Measurements from ENCODE around the gene AUTS2.

Gene AUTS2

DNA sequence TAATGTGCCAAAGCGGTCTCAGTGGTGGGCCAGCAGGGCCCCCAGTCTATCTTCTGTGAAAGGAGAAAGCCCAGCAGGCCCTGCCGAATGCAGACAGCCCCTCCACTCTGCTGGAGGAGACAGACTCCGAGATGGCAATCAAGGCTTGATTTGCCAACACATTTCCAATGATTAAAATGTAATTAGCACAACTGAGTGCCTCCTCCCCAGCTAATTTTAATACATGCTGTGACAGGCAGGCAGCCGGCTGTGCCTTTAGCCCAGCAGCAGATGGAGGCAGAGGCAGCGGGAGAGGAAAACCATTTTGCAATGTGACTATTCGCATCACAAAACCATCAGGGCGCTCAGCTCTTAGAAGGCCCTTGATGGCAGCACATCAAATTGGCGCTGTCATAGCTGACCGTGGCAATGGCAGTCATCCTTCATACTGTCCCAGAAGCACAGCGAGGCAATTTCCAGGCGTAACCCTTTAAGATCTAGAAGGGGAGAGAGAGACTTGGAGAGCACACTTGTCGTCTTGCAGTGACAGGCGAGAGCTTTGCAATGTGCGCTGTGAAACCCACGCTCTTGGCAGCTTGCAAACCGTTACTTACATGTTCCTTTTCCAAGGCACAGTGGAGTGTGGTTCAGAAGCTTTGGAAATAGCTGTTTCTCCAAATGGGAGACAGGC lies 818.8 kb downstream of the AUTS2 start:
- DNase-seq (ENCODE audit: low read depth in 2 of 2) = no peak

DNA sequence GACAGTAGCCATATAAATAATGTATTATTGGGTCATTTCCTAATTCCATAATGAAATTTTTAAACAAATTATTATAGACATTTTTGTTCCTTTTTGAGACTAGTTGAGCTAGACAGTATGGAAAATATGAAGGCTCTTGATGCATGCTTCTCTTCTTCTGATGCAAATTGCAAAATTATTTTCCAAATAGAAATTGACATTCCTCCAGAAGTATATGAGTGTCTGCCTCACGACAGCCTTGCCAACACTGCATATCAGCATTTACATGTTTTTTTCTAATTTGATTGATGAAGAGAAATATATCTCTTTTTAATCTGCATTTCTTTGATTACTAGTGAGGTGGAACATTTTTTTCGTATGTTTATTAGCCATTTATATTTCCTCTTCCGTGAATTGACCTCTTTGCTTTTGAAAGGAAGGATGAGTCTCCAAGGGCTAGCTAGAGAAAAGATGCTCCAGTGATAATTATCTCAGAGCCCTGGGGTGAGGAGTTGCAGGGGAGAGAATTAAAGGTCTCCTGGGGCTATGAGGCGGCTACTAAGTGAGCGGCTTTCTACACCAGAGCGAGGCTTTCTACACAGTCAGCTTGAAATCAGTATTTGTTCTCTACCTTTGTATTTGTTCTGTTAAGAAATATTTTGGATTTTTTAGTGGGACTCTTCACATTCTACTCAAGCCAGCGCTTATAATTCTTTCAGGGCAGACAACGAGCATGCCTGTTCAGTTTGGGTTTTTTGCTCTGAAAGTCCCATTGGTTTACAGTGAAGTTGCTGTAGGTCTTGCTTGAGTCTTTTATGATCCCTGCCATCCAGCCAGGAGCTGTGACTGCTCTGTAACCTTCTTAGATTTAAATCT lies 821.5 kb downstream of the AUTS2 start:
- DNase-seq (ENCODE audit: low read depth in 2 of 2) = no peak

DNA sequence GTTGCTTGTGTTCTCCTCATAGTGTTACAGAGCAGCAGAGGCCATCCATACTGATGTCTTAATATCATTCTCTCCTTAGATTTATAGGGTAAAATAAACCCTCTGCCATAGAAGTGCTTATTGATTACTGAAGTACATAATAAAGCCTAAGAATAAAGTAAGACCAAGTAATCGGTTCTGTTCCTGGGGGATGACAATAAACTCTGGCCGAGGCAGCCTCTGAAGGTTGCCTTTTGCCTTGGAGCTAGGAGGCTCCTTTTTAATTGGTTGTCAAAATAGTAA lies 822.0 kb downstream of the AUTS2 start:
- DNase-seq (ENCODE audit: low read depth in 2 of 2) = no peak

DNA sequence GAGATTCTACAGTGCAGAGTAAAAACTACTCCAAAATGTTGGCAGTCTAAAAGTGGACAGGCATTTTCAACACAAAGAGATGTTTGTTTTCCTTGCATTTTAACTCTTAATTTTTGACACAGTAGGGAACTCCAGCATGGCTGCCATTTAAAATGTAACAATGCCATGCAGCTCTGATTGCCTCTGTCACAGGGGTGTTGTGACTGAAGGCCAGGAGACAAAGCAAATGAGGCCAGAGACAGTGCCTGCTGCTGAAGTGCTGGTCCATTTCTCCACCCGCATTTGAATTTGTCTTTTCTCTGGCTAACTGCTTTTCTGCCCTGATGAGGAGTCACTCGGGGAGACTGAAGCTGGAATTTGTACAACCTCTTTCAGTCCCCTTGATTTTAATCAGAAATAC lies 823.0 kb downstream of the AUTS2 start:
- DNase-seq (ENCODE audit: low read depth in 2 of 2) = no peak

DNA sequence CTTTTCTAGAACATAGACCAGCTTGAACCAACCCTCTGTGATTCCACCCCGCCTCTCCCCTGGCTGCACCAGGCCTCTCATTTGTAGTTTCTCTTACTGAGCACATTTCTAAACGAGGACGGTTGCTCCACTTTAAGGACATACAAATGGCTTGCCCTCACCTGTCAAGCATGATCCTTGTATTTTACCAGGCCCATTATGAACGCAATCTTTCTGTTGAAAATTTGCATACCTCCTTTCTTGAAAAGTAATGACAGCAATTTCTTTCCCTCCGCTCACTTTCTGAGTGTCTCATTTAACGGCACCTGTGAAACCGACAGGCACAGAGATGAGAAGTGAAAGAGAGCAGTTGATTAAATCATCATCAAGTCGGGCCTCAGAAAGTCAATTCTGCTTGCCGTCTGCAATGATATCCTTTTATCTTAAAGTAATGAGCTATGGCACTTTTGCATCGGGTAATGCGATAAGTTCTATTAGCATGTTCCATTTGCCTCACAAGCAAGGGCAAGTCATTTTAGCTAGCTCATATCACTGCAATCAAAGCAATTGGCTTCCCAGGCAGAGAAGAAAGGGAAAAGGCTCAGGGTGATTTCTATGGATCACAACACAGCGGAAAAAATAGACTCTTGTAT lies 828.1 kb downstream of the AUTS2 start:
- DNase-seq (ENCODE audit: low read depth in 2 of 2) = no peak

DNA sequence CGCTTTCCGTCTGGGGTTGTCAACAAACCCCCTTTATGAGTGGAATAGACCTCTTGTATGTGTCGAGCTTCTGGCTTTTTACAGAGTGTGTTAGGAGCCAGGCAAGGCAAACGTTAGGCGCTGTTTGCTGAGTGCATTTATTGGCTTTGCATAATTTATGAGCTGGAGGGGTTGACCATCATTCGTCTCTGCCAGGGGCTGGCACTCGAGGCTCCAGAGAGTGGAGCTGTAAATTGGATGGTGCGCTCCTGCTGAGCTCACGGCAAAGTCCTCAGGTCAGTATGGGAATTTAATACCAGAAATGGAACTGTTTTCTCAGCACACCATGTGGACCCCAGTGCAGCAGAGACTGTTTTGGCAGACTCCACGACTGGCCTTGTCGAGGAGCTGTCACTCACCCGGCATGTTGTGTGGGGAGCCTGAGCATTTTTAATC lies 834.3 kb downstream of the AUTS2 start:
- DNase-seq (ENCODE audit: low read depth in 2 of 2) = no peak

DNA sequence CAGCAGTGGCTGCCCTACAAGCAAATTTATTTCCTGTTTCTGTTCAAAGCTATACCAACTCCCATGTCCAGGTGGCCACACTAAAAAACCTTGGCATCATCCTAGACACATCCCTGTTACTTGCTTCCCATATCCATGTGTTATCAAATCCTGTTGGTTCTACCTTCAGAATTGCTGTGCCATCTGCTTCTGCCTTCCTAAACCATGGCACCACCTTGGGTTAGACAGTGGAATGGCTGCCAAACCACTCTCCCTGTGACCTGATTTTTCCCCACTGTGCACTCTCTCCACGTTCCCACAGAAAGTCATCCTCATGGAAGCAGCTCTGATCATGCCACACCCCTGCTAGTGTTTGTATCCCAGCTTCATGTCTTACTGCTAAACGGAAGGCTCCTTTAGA lies 836.1 kb downstream of the AUTS2 start:
- no peak for DNase-seq (ENCODE audit: low read depth in 2 of 2)

DNA sequence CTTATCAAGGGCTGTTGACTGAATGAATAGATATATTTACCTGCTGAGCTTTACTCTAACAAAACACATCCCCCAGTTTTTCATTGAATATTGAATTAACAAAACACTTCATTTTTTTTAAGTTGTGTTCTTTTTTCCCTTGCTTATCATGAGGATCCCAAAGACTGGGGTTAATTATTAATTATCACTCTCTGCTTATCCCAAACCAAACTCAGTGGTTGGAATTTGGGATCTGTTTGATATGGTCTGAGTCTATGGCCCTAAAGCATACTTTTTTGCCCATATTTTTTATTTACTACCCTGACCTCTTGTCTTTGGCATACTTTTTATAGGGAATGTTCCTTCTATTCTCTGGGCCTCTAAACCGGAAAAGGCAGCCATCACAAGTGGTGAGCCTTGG lies 836.5 kb downstream of the AUTS2 start:
- DNase-seq (ENCODE audit: low read depth in 2 of 2) = no peak

DNA sequence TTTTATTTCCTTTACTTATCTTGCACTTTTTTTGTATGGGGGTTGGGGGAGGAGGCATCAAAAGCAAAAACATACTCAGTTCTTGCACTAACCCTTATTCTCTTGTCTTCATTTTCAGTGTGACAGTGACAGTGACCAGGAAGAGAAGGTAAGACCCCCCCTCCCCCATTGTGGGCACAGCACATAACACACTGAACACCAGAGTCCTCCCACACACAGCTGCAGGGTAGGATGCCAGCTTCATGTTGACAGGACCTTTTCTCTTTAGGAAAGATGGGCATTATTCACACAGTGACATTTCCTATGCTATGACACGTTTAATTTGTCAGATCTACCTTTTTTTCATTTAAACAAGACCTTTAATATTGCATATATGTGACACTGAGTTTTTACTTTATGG lies 837.4 kb downstream of the AUTS2 start:
- no peak for DNase-seq (ENCODE audit: low read depth in 2 of 2)

DNA sequence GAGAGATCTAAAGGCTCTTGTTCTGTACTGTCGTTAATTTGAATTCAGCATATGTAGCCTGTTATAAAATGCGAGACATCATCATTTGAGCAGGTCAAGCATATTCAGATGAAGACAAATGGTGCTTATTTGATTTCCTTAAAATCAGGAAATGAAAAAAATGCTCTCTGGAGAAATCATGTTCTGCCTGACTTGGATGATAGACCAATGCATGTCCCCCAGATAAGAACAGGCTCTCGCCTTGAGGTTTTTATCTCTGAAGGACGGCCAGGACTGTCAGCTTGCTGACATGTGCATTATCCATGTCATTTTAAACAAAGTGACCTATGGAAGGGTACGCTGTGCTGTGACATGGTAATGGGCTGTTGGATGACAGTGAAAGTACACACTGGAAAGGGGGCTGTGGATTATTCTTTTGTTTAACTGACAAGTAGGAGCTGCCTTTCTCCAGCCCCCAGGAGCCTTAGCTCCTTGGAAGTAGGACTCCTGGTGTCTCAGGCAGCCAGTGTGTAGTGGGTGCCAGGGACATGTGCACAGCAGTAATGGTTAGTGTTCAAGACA lies 838.6 kb downstream of the AUTS2 start:
- no peak for DNase-seq (ENCODE audit: low read depth in 2 of 2)

DNA sequence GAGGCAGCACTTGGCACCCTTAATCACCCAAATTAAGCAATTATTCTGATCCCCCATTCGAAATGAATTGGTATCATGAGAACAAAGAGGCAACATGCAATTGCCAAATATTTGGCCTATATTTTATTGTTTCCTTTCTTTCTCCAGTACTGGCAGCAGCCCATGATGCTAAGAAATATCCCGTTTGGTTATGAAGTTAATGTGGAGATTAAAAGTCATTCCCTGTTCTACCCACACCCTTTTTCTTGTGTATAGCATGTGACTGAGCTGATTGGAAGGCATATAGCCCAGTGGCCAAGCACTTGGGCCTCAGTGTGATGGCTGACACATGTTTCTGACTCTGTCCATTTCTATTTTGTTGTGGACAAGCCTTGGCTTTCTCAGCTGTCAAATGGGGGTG lies 841.4 kb downstream of the AUTS2 start:
- no peak for DNase-seq (ENCODE audit: low read depth in 2 of 2)

DNA sequence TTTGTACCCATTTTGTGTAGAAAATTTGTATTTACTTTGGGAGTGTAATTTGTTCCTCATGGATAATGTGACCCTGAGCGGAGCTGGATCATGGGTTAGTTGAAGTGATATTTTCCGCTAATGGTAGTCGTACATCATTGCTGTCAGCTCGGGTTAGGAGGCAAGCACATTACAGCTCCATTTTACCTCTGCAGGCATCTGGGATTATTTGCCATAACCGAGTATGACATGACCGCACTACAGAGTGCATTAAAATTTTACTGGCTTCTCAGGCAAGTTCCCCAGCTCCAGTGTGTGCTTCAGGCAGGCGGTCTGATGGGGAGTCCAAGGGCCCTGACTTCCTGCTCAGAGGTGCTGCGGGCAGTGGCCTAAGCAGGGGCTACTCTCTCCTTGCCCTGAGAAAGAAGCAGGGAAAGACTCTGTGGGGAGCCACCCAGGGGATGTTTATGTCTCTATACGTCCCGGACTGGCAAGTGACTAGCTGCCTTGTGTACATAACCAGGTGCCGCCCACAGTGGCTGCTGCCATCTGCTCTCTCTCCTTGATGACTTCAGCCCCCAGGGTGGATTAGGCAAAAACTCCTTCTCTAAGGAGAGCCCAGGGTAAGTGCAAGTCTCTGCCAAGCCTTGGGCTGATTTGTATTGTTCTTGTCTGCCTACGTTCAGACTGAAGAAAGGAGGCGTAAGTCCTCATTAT lies 848.3 kb downstream of the AUTS2 start:
- DNase-seq (ENCODE audit: low read depth in 2 of 2) = no peak

DNA sequence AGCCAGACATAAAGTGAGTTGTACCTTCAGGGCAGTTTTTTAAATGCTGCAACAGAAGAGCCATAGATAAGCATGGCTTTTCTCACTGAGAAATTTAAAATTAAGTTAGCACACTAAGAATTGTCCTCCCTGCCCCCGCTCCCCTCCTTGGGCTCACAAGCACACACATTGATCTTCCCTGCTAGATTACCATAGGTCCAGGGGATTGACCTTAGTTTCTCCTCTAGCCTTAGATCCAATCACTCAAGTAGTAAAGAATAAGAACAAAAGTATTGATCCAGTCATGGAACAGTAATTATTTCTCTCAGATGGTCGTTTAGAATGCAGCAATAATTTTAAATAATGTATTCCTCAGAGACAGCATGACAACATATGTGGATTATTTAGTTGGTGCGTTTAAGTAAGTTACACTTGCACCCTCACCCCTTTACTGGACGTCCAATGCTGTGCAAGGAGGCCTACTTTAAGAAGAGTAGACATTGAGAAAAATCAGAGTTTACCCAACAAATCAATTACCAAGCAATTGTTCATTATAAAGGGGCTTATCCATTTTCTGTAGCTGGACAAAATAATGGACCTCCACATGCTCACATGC lies 850.1 kb downstream of the AUTS2 start:
- DNase-seq (ENCODE audit: low read depth in 2 of 2) = no peak

DNA sequence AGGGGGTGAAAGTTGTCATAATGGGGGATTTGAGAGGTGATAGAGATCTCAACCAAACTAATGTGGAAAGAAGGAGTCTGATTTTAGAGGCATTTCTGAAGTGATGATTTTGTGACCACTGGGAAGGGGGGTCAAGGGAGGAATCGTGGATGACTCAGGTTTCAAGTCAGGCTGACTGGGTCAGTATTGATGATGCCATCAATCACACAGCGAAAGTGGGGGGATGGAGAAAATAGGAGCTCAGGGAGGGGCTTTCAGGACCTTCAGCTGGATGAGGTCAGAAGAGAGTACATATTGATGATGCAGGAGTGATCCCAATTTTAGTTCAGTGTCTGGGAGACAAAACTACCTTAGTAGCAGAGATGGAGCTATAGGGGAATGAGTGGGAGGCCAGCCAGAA lies 852.5 kb downstream of the AUTS2 start:
- no peak for DNase-seq (ENCODE audit: low read depth in 2 of 2)

DNA sequence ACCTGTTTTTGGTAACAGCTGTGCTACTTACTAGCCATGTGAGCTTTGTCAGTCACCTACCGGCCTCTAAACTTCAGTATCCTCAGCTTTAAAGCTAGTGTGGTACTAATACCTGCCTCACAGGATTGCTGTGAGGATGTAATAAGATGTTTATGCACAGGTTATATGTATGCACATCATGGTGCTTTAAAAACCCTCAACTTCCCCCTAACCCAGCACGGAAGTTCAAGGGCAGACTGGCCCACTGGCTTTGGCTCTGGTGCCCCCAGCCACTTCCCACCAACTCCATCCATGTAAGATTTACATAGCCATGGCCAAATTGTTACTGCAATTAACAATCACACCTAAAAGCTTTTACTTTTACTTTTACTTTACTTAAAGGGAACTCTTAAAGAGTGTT lies 857.6 kb downstream of the AUTS2 start:
- DNase-seq (ENCODE audit: low read depth in 2 of 2) = no peak

DNA sequence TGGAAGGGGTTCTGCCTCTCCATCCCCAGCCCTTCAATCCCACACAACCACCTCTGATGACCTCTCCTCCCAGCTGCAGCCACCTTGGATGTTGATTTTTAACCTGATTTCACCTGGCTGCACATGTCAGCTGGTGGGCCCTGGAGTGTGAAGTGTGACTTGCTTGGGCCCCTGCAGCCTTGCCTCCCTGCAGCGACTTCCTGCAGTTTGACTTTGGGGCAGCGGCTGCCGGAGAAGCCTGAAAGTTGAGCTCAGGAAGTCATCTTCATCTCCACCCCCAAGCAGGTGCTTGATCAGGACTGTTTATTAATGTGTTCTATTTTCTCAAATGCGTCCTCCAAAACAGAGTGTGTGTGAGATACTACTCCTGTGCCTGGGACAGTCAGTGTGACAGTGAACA lies 858.4 kb downstream of the AUTS2 start:
- DNase-seq (ENCODE audit: low read depth in 2 of 2) = no peak

DNA sequence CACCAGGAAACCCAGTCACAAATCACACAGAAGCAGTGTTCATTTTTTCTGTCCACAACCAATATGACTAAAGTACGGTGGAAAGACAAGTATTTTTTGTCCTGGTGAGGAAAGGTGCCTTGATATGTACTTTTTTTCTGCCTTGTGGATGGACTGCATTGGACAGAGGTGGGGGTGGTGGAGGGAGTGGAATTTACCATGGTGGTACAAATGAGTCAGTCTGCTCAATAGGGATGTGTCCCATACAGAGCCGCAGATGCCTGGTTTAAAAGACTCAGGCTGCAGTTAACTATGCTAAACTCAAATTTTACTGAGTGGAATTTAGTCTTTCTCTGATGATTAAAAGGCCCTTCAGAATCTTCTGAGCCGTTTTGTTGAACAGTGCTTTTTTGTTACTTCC lies 859.2 kb downstream of the AUTS2 start:
- DNase-seq (ENCODE audit: low read depth in 2 of 2) = no peak

DNA sequence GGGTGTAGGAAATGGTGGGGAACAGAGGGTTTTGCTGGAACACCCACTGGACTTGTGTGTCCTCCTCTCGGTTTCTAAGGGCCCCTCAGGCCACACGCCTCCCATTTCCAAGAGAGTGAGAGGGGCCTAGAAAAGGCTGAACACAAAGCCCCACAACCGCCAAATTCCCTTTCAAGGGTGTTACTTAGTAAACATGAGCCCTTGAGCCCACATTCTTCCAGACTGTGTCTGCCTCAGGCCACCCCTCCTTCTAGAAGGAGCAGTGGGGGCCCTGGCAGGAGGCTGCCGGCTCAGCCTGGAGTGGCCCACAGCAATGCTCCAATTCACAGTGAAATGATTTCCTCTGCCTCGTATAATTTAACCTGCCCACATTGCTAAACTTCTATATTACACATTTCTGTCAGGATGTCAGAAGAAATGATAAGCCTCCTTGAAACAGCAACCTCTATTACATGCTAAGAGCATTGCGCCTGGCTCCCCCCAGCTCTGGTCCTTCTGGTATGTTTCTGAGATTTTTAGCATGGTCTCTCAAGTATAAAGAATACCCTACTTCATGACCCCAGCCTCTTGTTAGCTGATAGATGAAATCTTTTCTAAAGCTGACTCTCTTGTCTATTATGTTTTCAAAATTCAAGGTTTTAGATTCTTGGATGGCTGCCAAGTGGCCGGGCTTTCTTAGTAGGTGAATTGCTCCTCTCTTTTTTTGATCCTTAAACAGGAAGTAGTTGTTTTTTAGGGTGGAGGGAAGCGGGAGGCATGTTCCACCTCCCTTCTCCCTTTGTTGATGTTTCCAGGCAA lies 859.8 kb downstream of the AUTS2 start:
- DNase-seq (ENCODE audit: low read depth in 2 of 2) = no peak

DNA sequence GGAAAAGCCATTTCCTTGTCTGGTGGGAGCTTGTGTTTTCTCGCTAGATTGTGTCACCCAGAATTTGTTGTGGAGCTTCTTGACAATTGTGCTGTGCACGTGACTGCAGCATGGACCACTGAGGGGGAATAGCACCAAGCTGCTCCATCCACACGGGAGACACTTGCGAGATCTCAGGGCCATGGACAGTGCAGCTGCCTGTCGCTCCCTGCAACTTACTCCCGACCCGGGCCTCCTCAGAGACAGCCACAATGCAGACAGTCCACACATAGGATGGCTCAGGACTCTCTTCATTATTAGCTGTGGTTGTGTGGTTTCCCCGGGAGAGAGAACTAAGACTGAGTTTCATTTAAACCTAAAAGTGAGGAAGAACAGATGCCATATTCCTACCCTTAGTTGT lies 860.5 kb downstream of the AUTS2 start:
- DNase-seq (ENCODE audit: low read depth in 2 of 2) = no peak

DNA sequence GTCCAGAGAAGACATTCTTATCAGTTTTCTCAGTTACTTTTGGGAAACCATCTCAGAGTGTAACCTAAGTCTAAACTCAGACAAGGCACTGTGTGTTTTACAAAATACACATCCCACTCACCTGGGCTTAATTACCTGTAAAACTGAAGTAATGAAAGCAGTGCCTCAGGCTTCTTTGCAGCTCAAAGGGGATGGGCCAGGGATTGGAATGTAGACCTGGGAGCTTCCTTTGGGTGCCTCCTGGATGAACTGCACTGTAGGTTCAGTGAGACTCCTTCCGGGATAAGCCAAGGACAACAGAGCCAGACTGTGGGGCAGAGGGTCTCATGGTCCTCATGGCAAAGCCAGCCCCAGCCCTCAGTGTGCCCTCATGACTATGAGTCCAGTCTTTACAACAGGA lies 861.3 kb downstream of the AUTS2 start:
- no peak for DNase-seq (ENCODE audit: low read depth in 2 of 2)

DNA sequence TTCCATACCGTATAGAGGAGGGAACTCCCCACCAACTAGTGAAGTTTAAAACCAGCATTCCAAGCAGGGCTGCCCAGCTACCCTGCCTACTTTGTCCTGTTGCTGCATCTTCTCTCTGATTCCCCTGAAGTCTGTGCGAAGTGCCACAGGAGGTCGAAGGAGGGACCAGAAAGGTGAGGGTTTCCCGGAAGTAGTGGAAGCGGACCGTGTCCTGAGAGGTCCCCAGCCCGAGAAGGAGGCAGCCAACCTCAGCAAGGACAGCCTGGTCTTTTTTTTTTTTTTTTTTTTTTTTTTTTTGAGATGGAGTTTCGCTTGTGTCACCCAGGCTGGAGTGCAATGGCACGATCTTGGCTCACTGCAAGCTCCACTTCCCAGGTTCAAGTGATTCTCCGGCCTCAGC lies 861.8 kb downstream of the AUTS2 start:
- DNase-seq (ENCODE audit: low read depth in 2 of 2) = no peak

All from stimulated activated CD8-positive, alpha-beta memory T cell treated with anti-CD3 and anti-CD28 coated beads, Interleukin-2, amount 100 ng/mL, for 1 hour (primary cell).